Tibial nerve (tissue), 4 donors: Measurements from ENCODE around the gene C16orf74. TPM values are rescaled to one million over a fixed set of nuclear protein-coding genes. Genes with fewer than 3 reads are reported as not detected.
A peak's percentile ranks its signal among the peaks of the same experiment; 100 is the strongest.

Experiments
- DNase-seq, 2 donors: peaks; one replicate each; pipeline ENCODE4 v3.0.0-alpha.2; 2019; ENCODE audit warnings: low spot score in 2 of 2
- H3K27ac ChIP-seq, 4 donors: fragments of 200-600 bp; sonication (generic) in 3 of 4; one replicate each; pipeline ENCODE4 v1.5.1; 2017 to 2019; ENCODE audit warnings: mild to moderate bottlenecking in 1 of 4
- H3K27me3 ChIP-seq, 2 donors: fragments of 200-600 bp; sonication (generic) in 1 of 2; one replicate each; pipeline versions ENCODE4 v1.5.1 to v1.6.0; 2017 to 2019
- H3K36me3 ChIP-seq, 3 donors: fragments of 200-600 bp; sonication (generic); one replicate each; pipeline ENCODE4 v1.5.1; 2018 to 2019
- H3K4me1 ChIP-seq, 4 donors: fragments of 200-600 bp; sonication (generic) in 3 of 4; one replicate each; pipeline ENCODE4 v1.5.1; 2017 to 2019
- H3K4me3 ChIP-seq, 4 donors: fragments of 200-600 bp; sonication (generic) in 3 of 4; one replicate each; pipeline ENCODE4 v1.5.1; 2017 to 2019; ENCODE audit warnings: mild to moderate bottlenecking in 1 of 4, moderate library complexity in 1 of 4
- H3K9me3 ChIP-seq, 4 donors: fragments of 200-600 bp; sonication (generic) in 3 of 4; one replicate each; pipeline ENCODE4 v1.5.1; 2017 to 2019
- EP300 ChIP-seq, 2 donors: sonication (generic); formaldehyde crosslinking; IDR thresholded peaks; one replicate each; pipeline ENCODE4 v1.6.1; 2017; ENCODE audit warnings: antibody characterized with exemption in 2 of 2, mild to moderate bottlenecking in 1 of 2
- POLR2A ChIP-seq, 2 donors: fragments of 450-650 bp; IDR thresholded peaks; one replicate each; pipeline ENCODE4 v1.6.1; 2017; ENCODE audit warnings: antibody characterized with exemption in 2 of 2, mild to moderate bottlenecking in 2 of 2, moderate library complexity in 2 of 2
- WGBS, 2 donors: methylation state at CpG; one replicate each; pipeline ENCODE4 v1.1.5; 2018; 5-methylcytosine and 5-hydroxymethylcytosine counted together
- total RNA-seq, 4 donors: library from RNA; depleted of rRNA; stranded (reverse); fragments of >200 nt; gene quantifications; one replicate each; pipeline ENCODE4 v1.1.0, GENCODE V29; 2016
- TF ChIP-seq, protein P1 (sequence below), 5 experiments: fragments of 200-600 bp in 3 of 5; fragments of 450-650 bp in 2 of 5; sonication (generic) in 3 of 5; IDR thresholded peaks; one replicate each; pipeline ENCODE4 v1.5.1; 2016 to 2019; ENCODE audit warnings: antibody characterized with exemption in 5 of 5, mild to moderate bottlenecking in 3 of 5, moderate library complexity in 2 of 5

C16orf74 gene
- total RNA-seq, 4 donors from 2014 or later: 1.5 to 2.5 TPM; not detected in 2

- Histone ChIP-seq H3K4me3 (peak overlapping the region; percentile 61 to 100 (median 99)), H3K27me3 (no peaks in the 10 kb centered on the region), H3K36me3 (peaks cover 0 to 53% (median 0%) of the 10 kb centered on the region in 3 donors), H3K9me3 (no peaks in the 10 kb centered on the region), H3K27ac (peak overlapping the region in 1 of 4 donors; percentile 92), H3K4me1 (peaks cover 0 to 48% (median 23%) of the 10 kb centered on the region in 4 donors)
- DNase-seq: no peak
- no peak for TF ChIP-seq POLR2A (IDR thresholded peaks at IDR 0.05)
- TF ChIP-seq EP300 (IDR thresholded peaks at IDR 0.05): no peak
- TF ChIP-seq, protein P1, sequence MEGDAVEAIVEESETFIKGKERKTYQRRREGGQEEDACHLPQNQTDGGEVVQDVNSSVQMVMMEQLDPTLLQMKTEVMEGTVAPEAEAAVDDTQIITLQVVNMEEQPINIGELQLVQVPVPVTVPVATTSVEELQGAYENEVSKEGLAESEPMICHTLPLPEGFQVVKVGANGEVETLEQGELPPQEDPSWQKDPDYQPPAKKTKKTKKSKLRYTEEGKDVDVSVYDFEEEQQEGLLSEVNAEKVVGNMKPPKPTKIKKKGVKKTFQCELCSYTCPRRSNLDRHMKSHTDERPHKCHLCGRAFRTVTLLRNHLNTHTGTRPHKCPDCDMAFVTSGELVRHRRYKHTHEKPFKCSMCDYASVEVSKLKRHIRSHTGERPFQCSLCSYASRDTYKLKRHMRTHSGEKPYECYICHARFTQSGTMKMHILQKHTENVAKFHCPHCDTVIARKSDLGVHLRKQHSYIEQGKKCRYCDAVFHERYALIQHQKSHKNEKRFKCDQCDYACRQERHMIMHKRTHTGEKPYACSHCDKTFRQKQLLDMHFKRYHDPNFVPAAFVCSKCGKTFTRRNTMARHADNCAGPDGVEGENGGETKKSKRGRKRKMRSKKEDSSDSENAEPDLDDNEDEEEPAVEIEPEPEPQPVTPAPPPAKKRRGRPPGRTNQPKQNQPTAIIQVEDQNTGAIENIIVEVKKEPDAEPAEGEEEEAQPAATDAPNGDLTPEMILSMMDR (IDR thresholded peaks at IDR 0.05): no peak
- WGBS, 2 donors: 28 to 30% methylated on average over 17 of the region's 17 CpGs
These were observed 47.4 kb upstream of the C16orf74 start for GRCh38 chr16:85798283-85798776.

- no peak for DNase-seq
- H3K4me1 ChIP-seq: peaks cover 0 to 43% (median 23%) of the 10 kb centered on the region in 4 donors
- no peak overlapping the region for H3K27ac ChIP-seq
- 87 to 90% methylated on average over 7 of the region's 7 CpGs for WGBS, 2 donors
- no peak for TF ChIP-seq EP300 (IDR thresholded peaks at IDR 0.05)
- TF ChIP-seq POLR2A (IDR thresholded peaks at IDR 0.05): no peak
- TF ChIP-seq, protein P1 (IDR thresholded peaks at IDR 0.05): no peak
- peaks cover 0 to 53% (median 0%) of the 10 kb centered on the region in 3 donors for H3K36me3 ChIP-seq
- no peaks in the 10 kb centered on the region for H3K9me3 ChIP-seq
- no peak overlapping the region for H3K4me3 ChIP-seq
- H3K27me3 ChIP-seq: no peaks in the 10 kb centered on the region
These were observed 45.7 kb upstream of the C16orf74 start for GRCh38 chr16:85796599-85796998.

- no peaks in the 10 kb centered on the region for H3K9me3 ChIP-seq
- H3K27me3 ChIP-seq: no peaks in the 10 kb centered on the region
- WGBS, 2 donors: 88 to 91% methylated on average over 6 of the region's 6 CpGs
- H3K4me1 ChIP-seq: peaks cover 0 to 39% (median 22%) of the 10 kb centered on the region in 4 donors
- H3K4me3 ChIP-seq: no peak overlapping the region
- H3K27ac ChIP-seq: no peak overlapping the region
- no peak for DNase-seq
- TF ChIP-seq EP300 (IDR thresholded peaks at IDR 0.05) (no peak), POLR2A (IDR thresholded peaks at IDR 0.05) (no peak)
- TF ChIP-seq, protein P1 (IDR thresholded peaks at IDR 0.05): no peak
- peaks cover 0 to 54% (median 0%) of the 10 kb centered on the region in 3 donors for H3K36me3 ChIP-seq
These were observed 45.3 kb upstream of the C16orf74 start for GRCh38 chr16:85796152-85796551.

GRCh38 chr16:85794696-85795095 is 43.8 kb upstream of the C16orf74 start:
- Histone ChIP-seq H3K4me1 (peaks cover 0 to 27% (median 11%) of the 10 kb centered on the region in 4 donors), H3K4me3 (no peak overlapping the region), H3K36me3 (peaks cover 0 to 54% (median 0%) of the 10 kb centered on the region in 3 donors), H3K9me3 (no peaks in the 10 kb centered on the region), H3K27me3 (no peaks in the 10 kb centered on the region), H3K27ac (no peak overlapping the region)
- 84% methylated on average over 8 of the region's 8 CpGs for WGBS, 2 donors
- TF ChIP-seq, protein P1 (IDR thresholded peaks at IDR 0.05): no peak
- TF ChIP-seq POLR2A (IDR thresholded peaks at IDR 0.05) (no peak), EP300 (IDR thresholded peaks at IDR 0.05) (no peak)
- no peak for DNase-seq

GRCh38 chr16:85793662-85794298 is 42.9 kb upstream of the C16orf74 start:
- Histone ChIP-seq H3K27me3 (no peaks in the 10 kb centered on the region), H3K27ac (no peak overlapping the region), H3K9me3 (no peaks in the 10 kb centered on the region), H3K4me3 (no peak overlapping the region), H3K36me3 (peaks cover 0 to 55% (median 0%) of the 10 kb centered on the region in 3 donors), H3K4me1 (peaks cover 0 to 27% (median 11%) of the 10 kb centered on the region in 4 donors)
- no peak for TF ChIP-seq POLR2A (IDR thresholded peaks at IDR 0.05)
- TF ChIP-seq, protein P1 (IDR thresholded peaks at IDR 0.05): no peak
- TF ChIP-seq EP300 (IDR thresholded peaks at IDR 0.05): no peak
- DNase-seq: no peak
- WGBS, 2 donors: 67 to 74% methylated on average over 5 of the region's 5 CpGs
